ENCODE results near the gene NDUFC1.

DNA sequence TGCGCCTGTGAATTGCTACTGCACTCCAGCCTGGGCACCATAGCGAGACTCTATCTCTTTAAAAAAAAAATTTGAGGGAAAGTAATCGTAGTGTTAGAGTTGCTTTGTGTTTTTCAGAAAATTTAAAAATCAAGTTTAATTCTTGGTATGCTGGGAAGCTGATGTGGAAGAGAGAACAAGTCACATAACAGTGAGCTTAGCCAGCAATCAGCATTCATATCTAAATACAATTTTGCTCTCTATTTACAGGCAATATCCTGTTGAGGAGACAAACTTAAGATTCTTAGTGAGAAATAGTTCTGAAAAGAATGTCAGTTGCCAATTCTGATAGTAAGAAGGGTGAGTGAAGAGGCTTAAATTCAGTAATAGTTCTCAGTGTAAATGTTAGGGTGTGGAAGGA, 9.6 kb upstream of the NDUFC1 start:
- TF ChIP-seq TAF1 (IDR thresholded peaks at IDR 0.05; ENCODE audit: low read depth, low read length) (no peak), POLR2A (IDR thresholded peaks at IDR 0.05; ENCODE audit: low read depth, low read length) (no peak), POLR2AphosphoS5 (IDR thresholded peaks at IDR 0.05; ENCODE audit: low read depth, low read length) (no peak), POU2F2 (IDR thresholded peaks at IDR 0.05; ENCODE audit: low read depth, low read length) (no peak), SPI1 (IDR thresholded peaks at IDR 0.05; ENCODE audit: low read depth, low read length) (no peak), PAX5 (IDR thresholded peaks at IDR 0.05; ENCODE audit: insufficient read depth, low read length, severe bottlenecking) (no peak)

Data from GM12891 (cell line).